GM08714 (cell line): Measurements from ENCODE around the gene WDR73.
"Not testable (repeated sequence)": the region's sequence is repeated elsewhere in the genome, so short reads cannot be mapped to it uniquely, and the experiment has no call there.

Experiments used
- H3K4me3 ChIP-seq: fragments of 200-500 bp; sonication (Bioruptor generic); 2 replicates; pipeline ENCODE4 v1.5.1; 2014; ENCODE audit warnings: mild to moderate bottlenecking, low read length, inconsistent platforms
- ZNF274 ChIP-seq: IDR thresholded peaks from 2 replicates; pipeline ENCODE4 v1.6.1; 2012; ENCODE audit warnings: mild to moderate bottlenecking, low read depth, low read length

Gene WDR73

GRCh38 chr15:84653910-84654688 lies at the start of gene WDR73:
WDR73 (minus strand) TSS chr15:84654283; CDS start chr15:84654274, 9 bp downstream.
- TF ChIP-seq ZNF274, result no peak
- peak within 1 kb of the TSS; percentile 92 for H3K4me3 ChIP-seq

DNA sequence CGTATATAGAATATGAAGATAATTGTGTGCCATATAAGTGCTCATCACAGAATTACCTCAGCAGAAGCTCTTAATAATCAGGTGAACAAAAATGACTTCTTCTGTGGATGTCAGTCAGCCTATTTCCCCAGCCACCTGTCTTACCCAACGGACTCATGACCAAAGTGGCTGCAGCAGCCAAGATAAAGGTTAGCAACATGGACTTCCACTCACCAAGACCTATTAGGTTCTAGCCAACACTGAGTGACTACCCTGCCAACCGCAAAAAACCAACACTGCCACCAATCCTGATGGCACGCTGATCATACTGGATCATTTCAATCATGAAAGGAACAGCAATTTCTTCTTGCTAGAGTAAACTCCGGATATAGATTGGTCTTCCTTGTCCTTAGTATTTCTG lies 49.7 kb upstream of the WDR73 start:
- TF ChIP-seq ZNF274, result no peak
- no peak overlapping the region for H3K4me3 ChIP-seq

- no peak for TF ChIP-seq ZNF274
Measured at GRCh38 chr15:84702961-84703482, 48.9 kb upstream of the WDR73 start.

GRCh38 chr15:84699538-84700191 lies 45.6 kb upstream of the WDR73 start:
- TF ChIP-seq ZNF274, result no peak
- H3K4me3 ChIP-seq, result no peak overlapping the region

More at GRCh38 chr15:84702961-84703482, 48.9 kb upstream of the WDR73 start:
- H3K4me3 ChIP-seq, result no peak overlapping the region

DNA sequence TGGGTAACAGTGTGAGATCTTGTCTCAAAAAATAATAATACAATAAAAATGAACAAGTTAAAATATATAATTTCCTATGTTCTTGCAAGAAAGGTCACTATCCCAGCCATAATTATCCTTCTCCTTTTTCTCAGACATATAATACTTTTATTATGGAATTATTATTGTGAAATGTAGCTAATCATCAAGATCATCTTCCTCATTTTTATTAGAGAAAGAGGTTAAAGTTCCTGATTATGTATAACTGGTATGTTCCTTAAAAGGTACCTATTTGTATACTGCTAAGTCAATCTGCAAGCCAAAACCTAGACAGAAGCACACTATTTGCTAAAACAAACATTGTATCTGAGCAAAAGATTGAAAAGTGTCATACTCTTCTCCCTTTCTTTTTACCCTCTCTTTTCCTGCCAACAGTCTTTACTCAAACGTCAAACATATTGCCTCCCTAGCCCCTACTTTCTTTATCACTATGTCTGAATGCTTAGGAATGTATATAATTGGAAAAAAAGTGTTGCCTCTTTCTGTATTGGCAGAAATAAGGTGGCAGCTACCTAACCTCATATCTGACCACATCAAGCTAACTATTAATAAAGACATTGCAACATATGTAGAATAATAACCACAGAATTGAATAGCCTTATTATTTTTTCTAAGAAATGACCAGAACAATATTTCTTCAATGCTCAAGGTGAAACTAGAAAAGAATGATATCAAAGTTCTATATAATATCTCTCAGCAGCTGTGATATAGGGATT lies 43.3 kb upstream of the WDR73 start:
- H3K4me3 ChIP-seq, result no peak overlapping the region
- TF ChIP-seq ZNF274, result no peak

DNA sequence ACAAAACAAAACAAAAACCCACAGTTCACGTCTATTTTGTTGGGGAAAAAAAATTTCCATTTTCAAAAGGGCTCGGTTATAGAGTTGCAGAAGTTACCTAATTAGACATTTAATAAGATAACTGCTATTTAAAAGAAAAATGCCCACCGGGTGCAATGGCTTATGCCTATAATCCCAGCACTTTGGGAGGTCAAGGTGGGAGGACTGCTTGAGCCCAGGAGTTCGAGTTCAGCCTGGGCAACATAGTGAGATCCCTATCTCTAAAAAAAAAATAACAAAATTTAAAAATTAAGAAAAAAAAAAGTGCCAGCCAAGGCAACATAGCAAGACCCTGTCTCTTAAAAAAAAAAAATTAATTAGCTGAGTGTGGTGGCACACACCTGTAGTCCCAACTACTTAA lies 42.7 kb upstream of the WDR73 start:
- TF ChIP-seq ZNF274, result no peak
- no peak overlapping the region for H3K4me3 ChIP-seq

DNA sequence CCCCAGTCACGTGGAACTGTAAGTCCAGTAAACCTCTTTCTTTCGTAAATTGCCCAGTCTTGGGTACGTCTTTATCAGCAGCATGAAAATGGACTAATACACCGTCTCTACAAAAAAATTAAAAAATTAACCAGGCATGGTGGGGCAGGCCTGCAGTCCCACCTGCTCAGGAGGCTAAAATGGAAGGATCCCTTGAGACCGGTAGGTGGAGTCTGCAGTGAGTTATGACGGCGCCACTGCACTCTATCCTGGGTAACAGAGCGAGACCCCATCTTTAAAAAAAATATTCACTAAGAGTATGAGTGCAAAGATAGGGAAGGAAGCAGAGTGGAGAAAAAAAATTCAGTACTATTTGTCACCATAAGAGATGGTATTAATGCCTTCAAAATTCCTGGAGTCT lies 36.3 kb upstream of the WDR73 start:
- TF ChIP-seq ZNF274, result no peak

GRCh38 chr15:84689858-84690257 lies 35.8 kb upstream of the WDR73 start:
- no peak overlapping the region for H3K4me3 ChIP-seq
- TF ChIP-seq ZNF274, result no peak

More for the DNA sequence above, 36.3 kb upstream of the WDR73 start:
- H3K4me3 ChIP-seq, result no peak overlapping the region

DNA sequence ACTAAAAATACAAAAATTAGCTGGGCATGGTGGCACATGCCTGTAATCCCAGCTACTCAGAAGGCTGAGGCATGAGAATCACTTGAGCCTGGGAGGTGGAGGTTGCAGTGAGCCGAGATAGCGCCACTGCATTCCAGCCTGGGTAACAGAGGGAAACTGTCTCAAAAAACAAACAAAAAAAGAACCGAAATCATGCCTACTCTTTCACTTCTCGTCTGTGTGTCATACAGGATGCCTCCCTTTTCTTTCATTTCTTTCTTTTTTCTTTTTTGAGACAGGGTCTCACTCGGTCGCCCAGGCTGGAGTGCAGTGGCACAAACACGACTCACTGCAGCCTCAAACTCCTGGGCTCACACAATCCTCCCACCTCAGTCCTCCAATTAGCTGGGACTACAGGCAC lies 32.4 kb upstream of the WDR73 start:
- H3K4me3 ChIP-seq, result not testable (repeated sequence)

DNA sequence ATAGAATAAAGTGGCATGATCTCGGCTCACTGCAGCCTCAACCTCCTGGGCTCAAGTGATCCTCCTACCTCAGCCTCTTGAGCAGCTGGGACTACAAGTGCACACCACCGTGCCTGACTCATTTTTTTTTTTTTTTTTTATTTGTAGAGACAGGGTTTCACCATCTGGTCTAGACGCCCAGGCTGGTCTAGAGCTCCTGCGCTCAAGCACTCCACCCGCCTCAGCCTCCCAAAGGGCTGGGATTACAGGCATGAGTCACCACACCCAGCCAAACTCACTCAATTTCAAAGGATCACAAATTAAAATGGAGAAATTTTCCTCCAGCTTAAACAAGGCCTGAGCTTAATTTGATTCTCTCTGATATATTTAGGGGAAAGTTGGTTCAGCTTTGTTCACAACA lies 31.2 kb upstream of the WDR73 start:
- TF ChIP-seq ZNF274, result no peak
- no peak overlapping the region for H3K4me3 ChIP-seq

DNA sequence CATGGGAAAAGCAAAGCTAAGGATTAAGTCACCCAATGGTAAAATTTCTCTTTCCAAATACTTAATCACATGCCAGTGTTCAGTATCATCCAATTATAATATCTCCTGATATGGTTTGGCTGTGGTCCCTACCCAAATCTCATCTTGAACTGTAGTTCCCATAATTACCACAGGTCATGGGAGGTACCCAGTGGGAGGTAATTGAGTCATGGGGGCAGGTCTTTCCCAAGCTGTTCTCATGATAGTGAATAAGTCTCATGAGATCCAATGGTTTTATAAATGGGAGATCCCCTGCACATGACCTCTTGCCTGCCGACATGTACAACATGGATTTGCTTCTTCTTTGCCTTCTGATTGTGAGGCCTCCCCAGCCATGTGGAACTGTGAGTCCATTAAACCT lies 30.0 kb upstream of the WDR73 start:
- TF ChIP-seq ZNF274, result no peak
- no peak overlapping the region for H3K4me3 ChIP-seq

DNA sequence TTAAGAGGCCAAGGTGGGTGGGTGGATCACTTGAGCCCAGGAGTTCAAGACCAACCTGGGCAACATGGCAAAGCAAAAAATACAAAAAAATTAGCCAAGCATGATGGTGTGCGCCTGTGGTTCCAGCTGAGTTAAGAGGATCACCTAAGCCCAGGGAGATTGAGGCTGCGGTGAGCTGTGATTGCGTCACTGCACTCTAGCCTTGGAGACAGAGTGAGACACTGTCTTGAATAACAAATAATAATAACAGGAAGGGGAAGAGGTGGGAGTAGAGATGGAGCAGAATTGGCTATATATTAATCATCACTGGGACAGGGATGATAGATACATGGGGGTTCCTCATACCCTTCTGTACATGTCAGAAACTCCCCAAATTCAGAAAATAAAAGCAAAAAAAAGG lies 27.7 kb upstream of the WDR73 start:
- no peak for TF ChIP-seq ZNF274
- H3K4me3 ChIP-seq, result no peak overlapping the region

GRCh38 chr15:84671211-84671610 lies 17.1 kb upstream of the WDR73 start:
- H3K4me3 ChIP-seq, result no peak overlapping the region
- no peak for TF ChIP-seq ZNF274

- no peak for TF ChIP-seq ZNF274
- H3K4me3 ChIP-seq, result no peak overlapping the region
Measured at GRCh38 chr15:84669726-84670125, 15.6 kb upstream of the WDR73 start.

GRCh38 chr15:84668221-84668982 lies 14.3 kb upstream of the WDR73 start:
- TF ChIP-seq ZNF274, result no peak
- no peak overlapping the region for H3K4me3 ChIP-seq
